Kidney (tissue), 14 donors: ENCODE results near the gene CPZ. TPM values are rescaled to one million over a fixed set of nuclear protein-coding genes. Genes with fewer than 3 reads are reported as not detected.

Experiments used
- DNase-seq, 5 donors: peaks; one replicate each; pipeline ENCODE4 v3.0.0-alpha.2; 2013 to 2020
- FAIRE-seq: peaks from 2 replicates; lab custom pipeline; 2012; peaks lifted over from hg19 to GRCh38; lab: Jason Lieb, UNC
- H3K27ac ChIP-seq, 2 donors: one replicate each; pipeline ENCODE4 v1.7.0; 2013; ENCODE audit warnings: low read depth in 2 of 2, low read length in 2 of 2, inconsistent platforms in 1 of 2
- H3K27me3 ChIP-seq: one replicate; pipeline ENCODE4 v1.7.1; 2013; ENCODE audit warnings: low read length, inconsistent platforms; ENCODE audit not compliant: control insufficient read depth, insufficient read depth
- H3K36me3 ChIP-seq, 3 donors: one replicate each; pipeline versions ENCODE4 v1.7.0 to v1.7.1; 2013; ENCODE audit warnings: low read length in 3 of 3, control low read depth in 1 of 3, inconsistent platforms in 1 of 3; ENCODE audit not compliant: insufficient read depth in 3 of 3, control insufficient read depth in 2 of 3
- H3K4me1 ChIP-seq, 3 donors: one replicate each; pipeline versions ENCODE4 v1.7.0 to v1.7.1; 2013; ENCODE audit warnings: low read length in 3 of 3, inconsistent platforms in 1 of 3, low read depth in 1 of 3; ENCODE audit not compliant: control insufficient read depth in 2 of 3, insufficient read depth in 2 of 3
- H3K4me3 ChIP-seq, 3 donors: one replicate each; pipeline versions ENCODE4 v1.7.0 to v1.8.1; 2013; ENCODE audit warnings: low read length in 3 of 3, control low read depth in 1 of 3, inconsistent platforms in 1 of 3
- H3K9ac ChIP-seq, 3 donors: one replicate each; pipeline versions ENCODE4 v1.7.0 to v1.7.1; 2013; ENCODE audit warnings: low read length in 3 of 3, control low read depth in 1 of 3, inconsistent platforms in 1 of 3
- H3K9me3 ChIP-seq, 3 donors: one replicate each; pipeline versions ENCODE4 v1.7.0 to v1.7.1; 2013; ENCODE audit warnings: low read length in 3 of 3, control low read depth in 1 of 3, inconsistent platforms in 1 of 3; ENCODE audit not compliant: control insufficient read depth in 2 of 3, insufficient read depth in 1 of 3
- intact Hi-C: fragments of 100-400 bp; cut with DNase I; formaldehyde crosslinking; loops from one replicate; pipeline ENCODE4 v1.11.1; 2022
- polyA plus RNA-seq: library from polyadenylated mRNA; stranded (reverse); fragments of 350-450 nt; fragmentation: Illumina TruSeq; extraction: RNeasy Lipid Tissue Mini Kit (QIAGEN cat#74804); gene quantifications from one replicate; pipeline ENCODE4 v1.2.3, GENCODE V29; 2014; ENCODE audit warnings: low read depth, low replicate concordance; ENCODE audit not compliant: insufficient read depth
- total RNA-seq: library from RNA; stranded (reverse); fragmentation: NEBNext Ultra II Directional; extraction: Animal tissue kit (Norgen Biotek cat#: 25700); gene quantifications from one replicate; pipeline ENCODE4 v1.2.1, GENCODE V29; 2021
- TF ChIP-seq, protein P1 (sequence below): IDR thresholded peaks from 3 replicates; pipeline ENCODE4 v1.5.1; 2012; ENCODE audit warnings: mild to moderate bottlenecking, moderate library complexity, borderline replicate concordance; ENCODE audit not compliant: insufficient read depth; ENCODE audit errors: extremely low read depth
- donor health status: control.
- donor health status: control.
- donor health status: control.
- donor health status: control.
- donor health status: control.
- donor health status: DM: yes; HTN: yes; CAD: no.
- donor health status: Normal renal cell carcinoma (clear cell type).

CPZ gene
- total and polyA plus RNA-seq, 2 donors from 2014 or later = 1.2 to 2.6 TPM

DNA sequence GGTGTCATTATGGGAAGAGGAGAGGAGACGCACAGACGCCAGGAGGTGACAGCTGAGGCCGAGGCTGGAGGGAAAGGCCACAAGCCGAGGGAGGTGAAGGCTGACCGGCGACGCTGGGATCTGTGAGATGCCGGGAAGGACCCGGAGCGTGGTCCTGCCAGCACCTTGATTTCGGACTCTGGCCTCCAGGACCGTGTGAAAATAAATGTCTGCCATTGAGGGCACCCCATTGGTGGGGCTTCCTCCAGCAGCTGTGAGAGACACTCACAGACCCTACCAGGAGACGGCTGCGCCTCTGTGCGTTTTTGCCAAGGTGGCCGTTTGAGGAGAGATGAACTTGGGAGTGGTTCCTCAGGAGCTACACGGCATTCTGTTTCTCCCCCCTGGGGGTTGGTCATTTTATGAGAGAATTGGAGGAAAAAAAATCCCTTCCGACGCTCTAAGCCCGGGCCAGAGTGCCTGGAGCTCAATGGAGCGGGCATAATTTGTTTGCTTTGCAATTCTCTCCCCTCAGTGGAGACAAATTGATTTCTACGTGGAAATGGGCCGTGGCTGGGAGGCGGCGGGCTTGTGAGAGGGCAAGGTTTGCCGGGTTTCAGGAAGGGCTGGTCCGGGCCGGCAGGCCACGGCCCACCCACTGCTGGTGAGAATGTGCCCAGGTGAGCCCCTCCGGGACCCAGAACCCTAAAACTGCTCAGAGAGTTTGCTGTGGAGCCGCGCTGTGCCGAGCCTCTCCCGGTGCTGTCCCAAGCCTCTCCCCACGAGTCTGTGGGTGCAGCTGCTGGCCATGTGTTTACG lies 53.9 kb downstream of the CPZ start:
- no peak overlapping the region for H3K4me3 ChIP-seq
- H3K36me3 ChIP-seq = no peaks in the 10 kb centered on the region
- DNase-seq = peak; percentile 51 to 74 (median 61)
- H3K9me3 ChIP-seq = no peaks in the 10 kb centered on the region
- no peak for FAIRE-seq
- TF ChIP-seq, protein P1, sequence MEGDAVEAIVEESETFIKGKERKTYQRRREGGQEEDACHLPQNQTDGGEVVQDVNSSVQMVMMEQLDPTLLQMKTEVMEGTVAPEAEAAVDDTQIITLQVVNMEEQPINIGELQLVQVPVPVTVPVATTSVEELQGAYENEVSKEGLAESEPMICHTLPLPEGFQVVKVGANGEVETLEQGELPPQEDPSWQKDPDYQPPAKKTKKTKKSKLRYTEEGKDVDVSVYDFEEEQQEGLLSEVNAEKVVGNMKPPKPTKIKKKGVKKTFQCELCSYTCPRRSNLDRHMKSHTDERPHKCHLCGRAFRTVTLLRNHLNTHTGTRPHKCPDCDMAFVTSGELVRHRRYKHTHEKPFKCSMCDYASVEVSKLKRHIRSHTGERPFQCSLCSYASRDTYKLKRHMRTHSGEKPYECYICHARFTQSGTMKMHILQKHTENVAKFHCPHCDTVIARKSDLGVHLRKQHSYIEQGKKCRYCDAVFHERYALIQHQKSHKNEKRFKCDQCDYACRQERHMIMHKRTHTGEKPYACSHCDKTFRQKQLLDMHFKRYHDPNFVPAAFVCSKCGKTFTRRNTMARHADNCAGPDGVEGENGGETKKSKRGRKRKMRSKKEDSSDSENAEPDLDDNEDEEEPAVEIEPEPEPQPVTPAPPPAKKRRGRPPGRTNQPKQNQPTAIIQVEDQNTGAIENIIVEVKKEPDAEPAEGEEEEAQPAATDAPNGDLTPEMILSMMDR = no peak
- intact Hi-C loops = no loop called here
- peaks cover 17% of the 10 kb centered on the region for H3K27me3 ChIP-seq
- H3K4me1 ChIP-seq = no peaks in the 10 kb centered on the region
- no peak overlapping the region for H3K9ac ChIP-seq
- H3K27ac ChIP-seq = no peak overlapping the region

DNA sequence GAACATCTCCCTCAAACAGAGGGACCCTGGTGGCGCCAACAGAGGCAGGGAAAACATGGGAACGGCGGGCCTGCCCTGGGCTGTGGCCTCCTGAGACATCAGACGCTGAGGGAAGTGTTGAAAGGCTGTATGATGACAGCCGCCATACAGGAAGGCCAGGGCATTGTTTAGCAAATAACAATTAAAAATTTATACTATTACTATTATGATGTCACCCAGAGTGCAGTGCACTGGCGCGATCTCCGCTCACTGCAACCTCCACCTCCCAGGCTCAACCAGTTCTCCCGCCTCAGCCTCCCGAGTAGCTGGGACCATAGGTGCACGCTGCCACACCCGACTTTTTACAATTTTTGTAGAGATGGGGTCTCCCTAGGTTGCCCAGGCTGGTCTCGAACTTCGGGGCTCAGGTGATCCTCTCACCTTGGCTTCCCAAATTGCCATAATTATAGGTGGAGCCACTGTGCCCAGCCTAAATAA lies 54.6 kb downstream of the CPZ start:
- Histone ChIP-seq H3K4me1 (no peaks in the 10 kb centered on the region), H3K36me3 (no peaks in the 10 kb centered on the region), H3K9ac (no peak overlapping the region), H3K9me3 (no peaks in the 10 kb centered on the region), H3K4me3 (no peak overlapping the region), H3K27ac (no peak overlapping the region), H3K27me3 (peaks cover 17% of the 10 kb centered on the region)
- TF ChIP-seq, protein P1 = no peak
- FAIRE-seq (no peak), DNase-seq (no peak)
- intact Hi-C loops = no loop called here

DNA sequence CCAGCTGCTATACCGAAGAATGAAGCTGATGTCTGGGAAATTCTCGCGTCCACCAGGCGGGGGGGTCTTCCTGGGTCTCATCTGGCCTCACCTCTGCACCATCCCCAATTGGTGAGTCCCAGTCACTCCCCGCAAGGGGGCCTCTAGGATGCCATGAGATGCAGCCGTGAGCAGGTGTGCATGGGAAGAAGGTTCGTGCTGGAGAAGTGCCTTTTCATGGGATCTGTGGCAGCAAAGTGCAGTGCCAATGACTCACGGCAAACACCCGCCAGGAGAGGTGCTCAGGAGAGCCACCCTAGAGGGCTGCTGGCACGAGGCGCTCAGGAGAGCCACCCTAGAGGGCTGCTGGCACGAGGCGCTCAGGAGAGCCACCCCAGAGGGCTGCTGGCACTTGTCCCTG lies 55.1 kb downstream of the CPZ start:
- Histone ChIP-seq H3K36me3 (no peaks in the 10 kb centered on the region), H3K27ac (no peak overlapping the region), H3K27me3 (peaks cover 17% of the 10 kb centered on the region), H3K4me3 (no peak overlapping the region), H3K9me3 (no peaks in the 10 kb centered on the region), H3K9ac (no peak overlapping the region), H3K4me1 (no peaks in the 10 kb centered on the region)
- DNase-seq = peak in 1 of 5 donors; percentile 40
- intact Hi-C loops = no loop called here
- TF ChIP-seq, protein P1 = no peak
- FAIRE-seq = no peak
